Muscle of leg (tissue), 11 donors: ENCODE data around the gene ZDHHC14. TPM values are rescaled to one million over a fixed set of nuclear protein-coding genes. Genes with fewer than 3 reads are reported as not detected.
"Not testable (repeated sequence)": the region's sequence is repeated elsewhere in the genome, so short reads cannot be mapped to it uniquely, and the experiment has no call there.

Experiments used
- DNase-seq: peaks from one replicate; pipeline ENCODE4 v3.0.0; 2013
- H3K27ac ChIP-seq: one replicate; pipeline ENCODE4 v1.5.1; 2013; ENCODE audit warnings: mild to moderate bottlenecking, low read length, control low read depth
- H3K27me3 ChIP-seq: one replicate; pipeline ENCODE4 v1.6.1; 2013; ENCODE audit warnings: low read length; ENCODE audit not compliant: control insufficient read depth, insufficient read depth
- H3K36me3 ChIP-seq: one replicate; pipeline ENCODE4 v1.6.1; 2013; ENCODE audit warnings: low read length; ENCODE audit not compliant: control insufficient read depth, insufficient read depth
- H3K4me1 ChIP-seq: one replicate; pipeline ENCODE4 v1.6.1; 2013; ENCODE audit warnings: low read length; ENCODE audit not compliant: control insufficient read depth, insufficient read depth
- H3K4me3 ChIP-seq: one replicate; pipeline ENCODE4 v1.5.1; 2013; ENCODE audit warnings: low read length, control low read depth
- H3K9me3 ChIP-seq: replicated peaks from 2 replicates; pipeline ENCODE4 v1.6.1; 2013; ENCODE audit warnings: low read depth, low read length; ENCODE audit not compliant: control insufficient read depth
- WGBS: methylation state at CpG from one replicate; pipeline ENCODE4 v1.1.5; 2013; ENCODE audit warnings: missing lambda C conversion rate; ENCODE audit not compliant: insufficient coverage; 5-methylcytosine and 5-hydroxymethylcytosine counted together
- polyA plus RNA-seq, 8 donors: library from polyadenylated mRNA; unstranded; fragments of 120-200 nt; gene quantifications; one replicate each; pipeline versions ENCODE4 v1.2.1 to v1.2.3, GENCODE V29; 2013; ENCODE audit warnings: inconsistent platforms in 1 of 8, low replicate concordance in 1 of 8; ENCODE audit not compliant: insufficient read length in 8 of 8, insufficient read depth in 1 of 8
- total RNA-seq: library from RNA; stranded (reverse); fragments of 120-200 nt; gene quantifications from one replicate; pipeline ENCODE4 v1.2.4, GENCODE V29; 2013

The ZDHHC14 gene
- total and polyA plus RNA-seq, 9 donors, result 3.4 to 8.9 (median 5.7) TPM

DNA sequence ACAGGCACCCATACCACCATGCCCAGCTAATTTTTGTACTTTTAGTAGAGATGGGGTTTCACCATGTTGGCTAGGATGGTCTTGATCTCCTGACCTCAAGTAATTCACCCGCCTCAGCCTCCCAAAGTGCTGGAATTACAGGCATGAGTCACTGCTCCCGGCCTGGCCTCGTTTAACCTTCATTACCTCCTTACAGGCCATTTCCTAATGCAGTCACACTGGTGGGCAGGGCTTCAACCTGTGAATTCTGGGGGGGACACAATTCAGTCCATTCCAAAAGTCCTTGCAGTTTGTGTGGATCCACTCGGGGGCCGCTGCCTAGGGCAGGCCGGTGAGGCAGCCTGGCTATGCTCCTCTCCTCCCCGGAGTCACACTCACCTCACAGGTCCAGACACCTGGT lies 329.6 kb downstream of the ZDHHC14 start:
- Histone ChIP-seq H3K36me3 (no peaks in the 10 kb centered on the region), H3K4me3 (no peak overlapping the region), H3K4me1 (peaks cover 16% of the 10 kb centered on the region), H3K9me3 (no peaks in the 10 kb centered on the region), H3K27me3 (peaks cover 3% of the 10 kb centered on the region), H3K27ac (no peak overlapping the region)
- DNase-seq, result no peak
- 60% methylated on average over 1 of the region's 7 CpGs for WGBS

GRCh38 chr6:157711060-157711459 lies 330.1 kb downstream of the ZDHHC14 start:
- H3K9me3 ChIP-seq, result no peaks in the 10 kb centered on the region
- no peaks in the 10 kb centered on the region for H3K36me3 ChIP-seq
- WGBS, result 91% methylated on average over 7 of the region's 8 CpGs
- peaks cover 3% of the 10 kb centered on the region for H3K27me3 ChIP-seq
- no peak overlapping the region for H3K27ac ChIP-seq
- H3K4me3 ChIP-seq, result no peak overlapping the region
- peaks cover 21% of the 10 kb centered on the region for H3K4me1 ChIP-seq
- DNase-seq, result no peak

GRCh38 chr6:157712585-157713295 lies 331.8 kb downstream of the ZDHHC14 start:
- DNase-seq, result no peak
- peaks cover 3% of the 10 kb centered on the region for H3K27me3 ChIP-seq
- no peak overlapping the region for H3K27ac ChIP-seq
- WGBS, result 91% methylated on average over 4 of the region's 8 CpGs
- H3K4me1 ChIP-seq, result peaks cover 24% of the 10 kb centered on the region
- no peaks in the 10 kb centered on the region for H3K9me3 ChIP-seq
- no peak overlapping the region for H3K4me3 ChIP-seq
- no peaks in the 10 kb centered on the region for H3K36me3 ChIP-seq

GRCh38 chr6:157713451-157714152 lies 332.6 kb downstream of the ZDHHC14 start:
- Histone ChIP-seq H3K4me1 (peaks cover 25% of the 10 kb centered on the region), H3K4me3 (no peak overlapping the region), H3K27ac (no peak overlapping the region), H3K9me3 (no peaks in the 10 kb centered on the region), H3K27me3 (no peaks in the 10 kb centered on the region), H3K36me3 (no peaks in the 10 kb centered on the region)
- WGBS, result 87% methylated on average over 8 of the region's 12 CpGs
- DNase-seq, result no peak

- Histone ChIP-seq H3K9me3 (no peaks in the 10 kb centered on the region), H3K27ac (no peak overlapping the region), H3K4me3 (no peak overlapping the region), H3K36me3 (no peaks in the 10 kb centered on the region), H3K4me1 (peaks cover 30% of the 10 kb centered on the region), H3K27me3 (no peaks in the 10 kb centered on the region)
- no CpG with 5 or more reads among the region's 1 CpG for WGBS
- peak; percentile 25 for DNase-seq
Observed at GRCh38 chr6:157714153-157714490, 333.1 kb downstream of the ZDHHC14 start.

DNA sequence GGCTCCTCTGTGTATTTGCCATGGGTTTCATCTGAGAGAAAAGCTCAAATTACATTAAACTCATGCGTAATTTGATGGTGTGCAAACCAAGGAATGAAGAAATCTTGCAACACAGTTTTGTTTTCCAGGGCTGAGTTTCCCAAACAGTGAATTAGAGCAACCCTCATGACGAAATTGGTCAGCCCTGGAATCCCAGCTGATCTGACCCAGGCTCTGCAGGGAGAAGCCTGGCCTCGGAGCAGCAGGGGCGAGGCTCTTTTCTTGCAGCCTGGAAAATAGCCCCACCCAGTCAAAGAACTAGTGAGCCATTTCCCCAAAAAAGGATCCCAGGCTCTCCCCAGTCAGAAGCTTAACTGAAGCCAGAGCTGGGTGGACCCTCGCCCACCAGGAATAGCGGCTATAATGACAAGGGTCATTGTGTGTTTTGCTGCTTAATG lies 334.8 kb downstream of the ZDHHC14 start:
- Histone ChIP-seq H3K4me3 (no peak overlapping the region), H3K4me1 (peaks cover 37% of the 10 kb centered on the region)

GRCh38 chr6:157716251-157716995 lies 335.4 kb downstream of the ZDHHC14 start:
- Histone ChIP-seq H3K9me3 (no peaks in the 10 kb centered on the region), H3K36me3 (no peaks in the 10 kb centered on the region), H3K27ac (peak overlapping the region; percentile 13), H3K4me1 (peaks cover 37% of the 10 kb centered on the region), H3K4me3 (no peak overlapping the region), H3K27me3 (no peaks in the 10 kb centered on the region)
- DNase-seq, result no peak
- WGBS, result 68% methylated on average over 11 of the region's 12 CpGs

More for the DNA sequence above, 334.8 kb downstream of the ZDHHC14 start:
- Histone ChIP-seq H3K36me3 (no peaks in the 10 kb centered on the region), H3K27me3 (no peaks in the 10 kb centered on the region), H3K9me3 (no peaks in the 10 kb centered on the region), H3K27ac (peak overlapping the region; percentile 13)
- peak; percentile 93 for DNase-seq
- WGBS, result 24% methylated on average over 5 of the region's 6 CpGs

DNA sequence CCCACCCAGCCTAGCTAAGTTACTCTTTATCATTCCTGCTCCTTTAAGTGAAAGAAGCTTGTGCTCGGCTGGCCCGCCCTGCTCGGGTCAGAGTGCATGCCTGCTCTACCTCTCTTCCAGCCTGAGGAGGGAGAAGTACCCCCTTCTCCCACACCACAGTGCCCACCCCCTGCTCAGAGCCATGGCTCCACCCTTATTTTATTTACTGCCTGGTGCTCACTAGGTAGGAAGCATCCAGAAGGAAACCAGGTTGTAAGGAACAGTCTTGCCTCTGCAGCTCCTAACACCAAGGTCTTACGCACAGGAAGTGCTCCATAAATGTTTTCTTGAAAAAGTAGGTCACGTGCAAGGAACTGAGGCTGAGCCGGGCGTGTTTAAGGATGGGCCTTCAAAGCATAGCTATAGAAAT lies 336.4 kb downstream of the ZDHHC14 start:
- no peaks in the 10 kb centered on the region for H3K27me3 ChIP-seq
- no peaks in the 10 kb centered on the region for H3K9me3 ChIP-seq
- no peak overlapping the region for H3K4me3 ChIP-seq
- WGBS, result 61% methylated on average over 4 of the region's 7 CpGs
- no peaks in the 10 kb centered on the region for H3K36me3 ChIP-seq
- H3K27ac ChIP-seq, result no peak overlapping the region
- DNase-seq, result no peak
- H3K4me1 ChIP-seq, result peaks cover 37% of the 10 kb centered on the region

DNA sequence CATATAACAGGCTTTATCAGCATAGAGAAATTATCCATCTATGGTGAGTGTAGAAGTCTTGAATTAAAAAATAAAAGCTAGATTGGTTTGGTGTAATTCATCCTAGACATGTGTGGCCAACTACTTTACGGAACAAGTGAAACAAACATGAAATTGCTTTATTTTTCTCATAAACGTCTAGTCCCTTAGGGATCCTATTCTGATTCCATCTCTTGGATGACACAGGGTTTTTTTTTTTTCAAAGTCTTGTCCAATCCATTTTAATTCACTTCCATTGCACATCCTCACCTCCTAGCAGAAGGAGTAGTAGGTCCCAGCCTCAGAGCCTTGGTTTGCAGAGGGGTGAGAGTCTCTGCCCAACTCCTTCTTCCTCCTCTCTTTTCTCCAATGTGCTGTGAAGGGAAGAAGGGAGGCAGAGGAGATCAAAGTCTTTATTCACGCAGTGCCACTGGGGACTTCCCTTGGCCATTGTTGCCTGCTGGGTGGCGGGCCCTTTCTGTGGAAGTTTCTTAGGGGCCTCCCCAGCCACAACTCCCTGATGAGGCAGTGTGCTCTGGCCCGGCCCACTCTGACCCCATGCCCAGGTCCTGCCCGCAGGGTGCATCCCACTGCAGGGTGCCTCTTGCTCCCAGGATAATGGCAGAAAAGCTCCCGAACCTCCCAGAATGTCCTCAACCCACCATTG lies 337.7 kb downstream of the ZDHHC14 start:
- DNase-seq, result peak; percentile 58
- peak overlapping the region; percentile 74 for H3K27ac ChIP-seq

DNA sequence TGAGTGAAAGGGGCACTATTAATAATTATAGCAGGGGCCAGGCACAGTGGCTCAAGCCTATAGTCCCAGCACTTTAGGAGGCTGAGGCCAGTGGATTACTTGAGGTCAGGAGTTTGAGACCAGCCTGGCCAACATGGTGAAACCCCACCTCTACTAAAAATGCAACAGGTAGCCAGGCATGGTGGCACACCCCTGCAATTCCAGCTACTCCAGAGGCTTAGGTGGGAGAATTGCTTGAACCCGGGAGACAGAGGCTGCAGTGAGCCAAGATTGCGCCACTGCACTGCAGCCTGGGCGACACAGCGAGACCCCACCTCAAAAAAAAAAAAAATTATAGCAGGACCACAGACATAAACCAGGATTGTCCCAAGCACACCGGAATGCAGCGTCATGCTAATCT lies 340.0 kb downstream of the ZDHHC14 start:
- not testable (repeated sequence) for H3K4me3 ChIP-seq, H3K36me3 ChIP-seq, H3K27ac ChIP-seq, H3K27me3 ChIP-seq, DNase-seq
- Histone ChIP-seq H3K9me3 (peaks cover 10% of the 10 kb centered on the region), H3K4me1 (peaks cover 26% of the 10 kb centered on the region)
- WGBS, result 79% methylated on average over 4 of the region's 6 CpGs

More for the DNA sequence above, 337.7 kb downstream of the ZDHHC14 start:
- H3K36me3 ChIP-seq, result no peaks in the 10 kb centered on the region
- H3K4me1 ChIP-seq, result peaks cover 33% of the 10 kb centered on the region
- H3K4me3 ChIP-seq, result no peak overlapping the region
- 66% methylated on average over 5 of the region's 7 CpGs for WGBS
- no peaks in the 10 kb centered on the region for H3K9me3 ChIP-seq
- no peaks in the 10 kb centered on the region for H3K27me3 ChIP-seq
